ENCODE measurements around the gene RAB25. TPM values are rescaled to one million over a fixed set of nuclear protein-coding genes. Genes with fewer than 3 reads are reported as not detected.
A peak's percentile ranks its signal among the peaks of the same experiment; 100 is the strongest.
"Not testable (repeated sequence)": the region's sequence is repeated elsewhere in the genome, so short reads cannot be mapped to it uniquely, and the experiment has no call there.

Gene RAB25
- total RNA-seq, 1 experiment from 2014 or later, result not detected

DNA sequence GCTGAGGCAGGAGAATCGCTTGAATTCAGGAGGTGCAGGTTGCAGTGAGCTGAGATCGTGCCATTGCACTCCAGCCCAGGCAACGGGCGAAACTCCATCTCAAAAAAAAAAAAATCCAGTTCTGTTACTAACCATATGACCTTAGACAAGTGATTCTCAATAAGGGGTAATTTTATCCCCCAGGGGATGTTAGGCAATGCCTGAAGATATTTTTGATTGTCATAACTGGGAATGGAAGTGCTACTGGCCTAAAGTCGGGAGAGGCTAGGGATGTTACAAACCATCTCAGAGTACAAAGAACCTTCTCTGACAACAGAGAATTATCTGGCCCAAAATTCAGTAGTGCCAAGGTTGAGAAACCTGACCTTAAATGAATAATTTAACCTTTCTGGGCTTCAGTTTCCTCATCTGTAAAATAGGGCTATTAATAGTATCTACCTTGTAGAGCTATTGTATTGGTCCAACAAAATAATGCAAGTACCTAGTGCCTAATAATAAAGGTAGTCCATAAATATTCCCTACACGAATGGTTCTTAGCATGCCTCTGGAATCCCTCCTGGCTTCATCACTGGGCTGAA, 47.8 kb downstream of the RAB25 start:
- DNase-seq, result no peak
- no peak overlapping the region for H3K27ac ChIP-seq
- no peak overlapping the region for H3K4me3 ChIP-seq
- H3K9me3 ChIP-seq (replicated peaks), result no peaks in the 10 kb centered on the region
- no peaks in the 10 kb centered on the region for H3K36me3 ChIP-seq
- peaks cover 44% of the 10 kb centered on the region for H3K4me1 ChIP-seq
- H3K27me3 ChIP-seq, result no peaks in the 10 kb centered on the region

GRCh38 chr1:156110252-156110651, 49.3 kb downstream of the RAB25 start:
- no peaks in the 10 kb centered on the region for H3K36me3 ChIP-seq
- H3K9me3 ChIP-seq (replicated peaks), result no peaks in the 10 kb centered on the region
- H3K4me1 ChIP-seq, result peaks cover 34% of the 10 kb centered on the region
- no peak overlapping the region for H3K4me3 ChIP-seq
- no peaks in the 10 kb centered on the region for H3K27me3 ChIP-seq
- no peak for DNase-seq
- H3K27ac ChIP-seq, result no peak overlapping the region

DNA sequence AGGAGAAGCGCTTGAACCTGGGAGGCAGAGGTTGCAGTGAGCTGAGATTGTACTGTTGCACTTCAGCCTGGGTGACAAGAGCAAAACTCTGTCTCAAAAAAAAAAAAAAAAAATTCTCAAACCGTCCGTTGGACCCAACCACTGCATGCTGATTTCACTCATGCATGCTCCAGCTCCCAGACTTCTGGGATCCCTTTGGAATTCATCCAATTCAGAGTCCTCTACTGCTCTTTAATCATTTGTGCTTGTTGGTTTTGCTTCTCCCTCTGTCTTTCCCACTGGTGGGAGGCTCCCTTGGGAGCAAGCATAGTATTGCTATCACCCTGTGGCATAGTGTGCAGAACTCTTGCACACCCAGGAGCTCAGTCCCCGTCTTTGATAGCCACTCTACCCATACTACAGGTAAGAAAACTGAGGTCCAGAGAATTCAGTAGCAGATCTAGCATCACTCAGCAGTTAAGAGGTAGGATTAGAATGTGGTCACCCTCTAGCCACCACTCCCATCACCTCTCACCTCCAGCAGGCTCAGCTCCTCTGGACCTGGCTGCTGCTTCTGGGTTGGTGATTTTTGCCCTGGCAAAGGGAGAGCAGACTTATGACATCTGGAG, 50.5 kb downstream of the RAB25 start:
- H3K9me3 ChIP-seq (replicated peaks), result no peaks in the 10 kb centered on the region
- H3K27ac ChIP-seq, result no peak overlapping the region
- H3K4me3 ChIP-seq, result no peak overlapping the region
- peaks cover 32% of the 10 kb centered on the region for H3K4me1 ChIP-seq
- no peaks in the 10 kb centered on the region for H3K36me3 ChIP-seq
- DNase-seq, result no peak
- no peaks in the 10 kb centered on the region for H3K27me3 ChIP-seq

DNA sequence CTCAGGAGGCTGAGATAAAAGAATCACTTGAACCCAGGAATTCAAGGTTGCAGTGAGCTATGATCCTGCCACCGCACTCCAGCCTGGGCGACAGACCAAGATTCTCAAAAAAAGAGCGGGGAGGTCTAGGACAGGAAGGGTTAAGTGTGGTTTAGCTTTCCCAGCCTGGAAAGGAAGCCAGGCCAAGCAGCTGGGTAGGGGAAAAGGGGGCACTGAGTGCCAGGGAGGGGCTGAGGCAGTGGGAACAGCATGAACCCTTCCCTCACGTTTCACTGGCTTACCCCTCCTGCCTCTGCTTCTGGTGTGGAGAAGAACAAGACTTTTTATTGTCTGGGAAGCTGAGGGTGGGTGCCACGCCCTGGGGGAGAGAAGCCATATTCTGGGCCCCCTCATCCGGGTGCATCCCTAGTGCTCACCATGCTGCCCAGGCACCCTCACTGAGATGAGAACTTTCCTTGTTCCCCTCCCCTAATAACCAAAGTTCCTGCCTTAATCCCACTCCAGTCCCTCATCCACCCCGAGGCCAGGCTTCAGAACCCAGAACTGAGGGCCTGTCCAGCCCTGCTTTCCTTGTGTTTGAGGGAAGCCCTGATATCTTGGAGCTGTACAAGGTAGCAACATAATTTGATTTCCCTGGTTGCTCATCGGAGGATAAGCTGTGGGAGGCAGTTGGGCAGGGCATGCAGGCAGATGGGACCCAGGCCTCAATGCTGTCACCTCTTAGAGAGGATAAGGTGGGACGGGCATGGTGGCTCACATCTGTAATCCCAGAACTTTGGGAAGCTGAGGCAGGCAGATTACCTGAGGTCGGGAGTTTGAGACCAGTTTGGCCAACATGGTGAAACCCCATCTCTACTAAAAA, 51.5 kb downstream of the RAB25 start:
- Histone ChIP-seq H3K27me3 (no peaks in the 10 kb centered on the region), H3K4me1 (peaks cover 27% of the 10 kb centered on the region)
- DNase-seq, result peak in 1 of 2 experiments; percentile 57

GRCh38 chr1:156113282-156113950, 52.5 kb downstream of the RAB25 start:
- H3K4me3 ChIP-seq, result no peak overlapping the region; the same call in 1 of the 2 replicates

More for the DNA sequence above, 51.5 kb downstream of the RAB25 start:
- Histone ChIP-seq H3K36me3 (no peaks in the 10 kb centered on the region), H3K4me3 (no peak overlapping the region), H3K9me3 (replicated peaks) (no peaks in the 10 kb centered on the region), H3K27ac (peak overlapping the region; percentile 36; the same call in 1 of the 2 replicates)

DNA sequence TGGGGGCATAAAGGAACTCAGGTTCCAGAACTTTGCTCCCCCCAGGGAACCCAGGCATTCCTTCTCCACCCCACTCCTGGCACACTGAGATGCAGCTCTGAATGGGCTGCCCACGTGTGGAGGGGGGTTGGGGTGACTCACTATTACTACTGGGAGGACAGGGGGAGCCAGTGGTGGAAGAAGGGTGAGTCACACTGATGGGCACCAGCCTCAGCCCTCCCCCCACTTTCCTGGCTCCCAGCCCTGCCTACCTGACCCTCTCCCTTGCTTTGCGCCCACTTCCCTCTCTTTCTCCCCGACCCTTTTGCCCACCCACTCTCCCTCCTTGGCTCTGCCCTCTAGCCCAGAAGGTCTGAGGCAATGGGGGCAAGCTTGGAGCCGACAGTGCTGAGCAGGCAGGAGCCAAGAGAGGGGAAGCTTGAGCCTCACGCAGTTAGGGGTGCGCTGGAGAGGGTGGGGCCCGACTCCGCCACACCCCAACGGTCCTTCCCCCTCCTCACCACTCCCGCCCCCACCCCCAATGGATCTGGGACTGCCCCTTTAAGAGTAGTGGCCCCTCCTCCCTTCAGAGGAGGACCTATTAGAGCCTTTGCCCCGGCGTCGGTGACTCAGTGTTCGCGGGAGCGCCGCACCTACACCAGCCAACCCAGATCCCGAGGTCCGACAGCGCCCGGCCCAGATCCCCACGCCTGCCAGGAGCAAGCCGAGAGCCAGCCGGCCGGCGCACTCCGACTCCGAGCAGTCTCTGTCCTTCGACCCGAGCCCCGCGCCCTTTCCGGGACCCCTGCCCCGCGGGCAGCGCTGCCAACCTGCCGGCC, 53.4 kb downstream of the RAB25 start, which contains the start of gene LMNA:
Gene LMNA (plus strand): TSS at position 611 of the 818 bp plus-strand sequence. CDS start 208 bp downstream, outside the sequence.
- Histone ChIP-seq H3K4me1 (peaks cover 43% of the 10 kb centered on the region), H3K27ac (peak within 1 kb of the TSS; percentile 56)
- peak; percentile 85 to 90 for DNase-seq

More at GRCh38 chr1:156113282-156113950, 52.5 kb downstream of the RAB25 start:
- no peaks in the 10 kb centered on the region for H3K36me3 ChIP-seq
- DNase-seq, result no peak
- peak overlapping the region; percentile 42 for H3K27ac ChIP-seq
- peaks cover 34% of the 10 kb centered on the region for H3K4me1 ChIP-seq
- no peaks in the 10 kb centered on the region for H3K9me3 ChIP-seq (replicated peaks)
- H3K27me3 ChIP-seq, result no peaks in the 10 kb centered on the region

DNA sequence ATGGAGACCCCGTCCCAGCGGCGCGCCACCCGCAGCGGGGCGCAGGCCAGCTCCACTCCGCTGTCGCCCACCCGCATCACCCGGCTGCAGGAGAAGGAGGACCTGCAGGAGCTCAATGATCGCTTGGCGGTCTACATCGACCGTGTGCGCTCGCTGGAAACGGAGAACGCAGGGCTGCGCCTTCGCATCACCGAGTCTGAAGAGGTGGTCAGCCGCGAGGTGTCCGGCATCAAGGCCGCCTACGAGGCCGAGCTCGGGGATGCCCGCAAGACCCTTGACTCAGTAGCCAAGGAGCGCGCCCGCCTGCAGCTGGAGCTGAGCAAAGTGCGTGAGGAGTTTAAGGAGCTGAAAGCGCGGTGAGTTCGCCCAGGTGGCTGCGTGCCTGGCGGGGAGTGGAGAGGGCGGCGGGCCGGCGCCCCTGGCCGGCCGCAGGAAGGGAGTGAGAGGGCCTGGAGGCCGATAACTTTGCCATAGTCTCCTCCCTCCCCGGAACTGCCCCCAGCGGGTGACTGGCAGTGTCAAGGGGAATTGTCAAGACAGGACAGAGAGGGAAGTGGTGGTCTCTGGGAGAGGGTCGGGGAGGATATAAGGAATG, 54.1 kb downstream of the RAB25 start:
- Histone ChIP-seq H3K4me1 (peaks cover 49% of the 10 kb centered on the region), H3K36me3 (no peaks in the 10 kb centered on the region)

More for the DNA sequence above, 53.4 kb downstream of the RAB25 start, which contains the start of gene LMNA:
- no peaks in the 10 kb centered on the region for H3K36me3 ChIP-seq
- no peaks in the 10 kb centered on the region for H3K9me3 ChIP-seq (replicated peaks)
- H3K4me3 ChIP-seq, result peak within 1 kb of the TSS; percentile 76
- H3K27me3 ChIP-seq, result no peaks in the 10 kb centered on the region

DNA sequence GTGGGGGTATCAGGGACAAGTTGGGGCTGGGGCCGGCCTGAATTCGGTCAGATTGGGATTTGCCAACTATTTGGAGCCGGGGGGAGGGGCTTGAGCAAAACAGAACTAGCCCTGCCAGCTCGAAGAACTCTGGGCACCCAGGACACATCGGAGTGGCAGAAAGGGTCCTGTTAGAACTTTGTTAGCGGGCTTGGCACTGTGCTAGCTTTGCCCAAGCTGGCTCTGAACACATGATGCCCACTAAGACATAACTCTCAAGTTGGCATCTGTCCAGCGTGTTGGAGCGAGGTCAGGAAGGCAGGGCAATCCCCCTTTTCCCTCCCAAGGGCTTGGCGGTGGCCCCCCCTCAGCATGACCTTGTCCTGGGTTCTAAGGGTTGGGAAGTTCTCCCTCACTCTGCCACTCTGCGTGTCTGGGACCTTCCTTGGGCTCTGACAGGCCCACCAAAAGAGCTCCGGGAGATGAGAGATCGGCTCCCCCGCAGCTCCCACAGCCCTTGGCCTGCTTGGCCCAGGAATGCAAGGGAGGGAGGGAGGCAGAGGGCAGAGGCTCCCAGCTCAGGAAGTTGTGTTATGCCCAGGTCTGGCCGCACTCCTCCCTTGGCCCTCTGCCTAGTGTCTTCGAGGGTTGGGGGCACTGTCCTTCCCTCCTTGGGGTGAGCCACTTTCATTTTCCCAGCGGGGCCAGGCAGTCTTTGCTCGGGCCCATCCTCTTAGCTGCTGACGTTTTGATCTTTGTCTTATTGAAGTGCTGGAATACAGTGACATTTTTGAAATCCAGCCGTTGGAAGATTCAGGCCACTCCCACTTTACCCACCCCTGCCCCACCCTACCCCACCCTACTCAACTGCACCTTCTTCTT, 54.8 kb downstream of the RAB25 start:
- Histone ChIP-seq H3K36me3 (no peaks in the 10 kb centered on the region), H3K27me3 (no peaks in the 10 kb centered on the region), H3K27ac (peak overlapping the region; percentile 56), H3K4me1 (peaks cover 57% of the 10 kb centered on the region), H3K4me3 (peak overlapping the region; percentile 76), H3K9me3 (replicated peaks) (no peaks in the 10 kb centered on the region)
- DNase-seq, result peak; percentile 54 to 56

More for the DNA sequence above, 54.1 kb downstream of the RAB25 start:
- peak overlapping the region; percentile 76 for H3K4me3 ChIP-seq
- H3K27me3 ChIP-seq, result no peaks in the 10 kb centered on the region
- H3K27ac ChIP-seq, result peak overlapping the region; percentile 56; the same call in 1 of the 2 replicates
- H3K9me3 ChIP-seq (replicated peaks), result no peaks in the 10 kb centered on the region
- DNase-seq, result no peak

DNA sequence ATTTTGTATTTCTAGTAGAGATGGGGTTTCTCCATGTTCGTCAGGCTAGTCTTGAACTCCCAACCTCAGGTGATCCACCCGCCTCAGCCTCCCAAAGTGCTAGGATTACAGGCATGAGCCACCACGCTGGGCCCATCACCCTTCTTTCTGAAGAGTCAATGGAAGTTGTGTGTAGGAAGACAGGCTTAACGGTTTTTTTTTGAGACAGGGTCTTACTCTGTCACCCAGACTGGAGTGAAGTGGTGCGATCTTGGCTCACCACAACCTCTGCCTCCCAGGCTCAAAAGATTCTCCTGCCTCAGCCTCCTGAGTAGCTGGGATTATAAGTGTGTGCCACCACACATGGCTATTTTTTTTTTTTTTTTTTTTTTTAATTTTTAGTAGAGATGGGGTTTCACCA, 55.8 kb downstream of the RAB25 start:
- not testable (repeated sequence) for H3K27ac ChIP-seq; H3K9me3 ChIP-seq (replicated peaks); H3K36me3 ChIP-seq; DNase-seq; H3K27me3 ChIP-seq
- peak overlapping the region; percentile 76 for H3K4me3 ChIP-seq
- peaks cover 66% of the 10 kb centered on the region for H3K4me1 ChIP-seq

DNA sequence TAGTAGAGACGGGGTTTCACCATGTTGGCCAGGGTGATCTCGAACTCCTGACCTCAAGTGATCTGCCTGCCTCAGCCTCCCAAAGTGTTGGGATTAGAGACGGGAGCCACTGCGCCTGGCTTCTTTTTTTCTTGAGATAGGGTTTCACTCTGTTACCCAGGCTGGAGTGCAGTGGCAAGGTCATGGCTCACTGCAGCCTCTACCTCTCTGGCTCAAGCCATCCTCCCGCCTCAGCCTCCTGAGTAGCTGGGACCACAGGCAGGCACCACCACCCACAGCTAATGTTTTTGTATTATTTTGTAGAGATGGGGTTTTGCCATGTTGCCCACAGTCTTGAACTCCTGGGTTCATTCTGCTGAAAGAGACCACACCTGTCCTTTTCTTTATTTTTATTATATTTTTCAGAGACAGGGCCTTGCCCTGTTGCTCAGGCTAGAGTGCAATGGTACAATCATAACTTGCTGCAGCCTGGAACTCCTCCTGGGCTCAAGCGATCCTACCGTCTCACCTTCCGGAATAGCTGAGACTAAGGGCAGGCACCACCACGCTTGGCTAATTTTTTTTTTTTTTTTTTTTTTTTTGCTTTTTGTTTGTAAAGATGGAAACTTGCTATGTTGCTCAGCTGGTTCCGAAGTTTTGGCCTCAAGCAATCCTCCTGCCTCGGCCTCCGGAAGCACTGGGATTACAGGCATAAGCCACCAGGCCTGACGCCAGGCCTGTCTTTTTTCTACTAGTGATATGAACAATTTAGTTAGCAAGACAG, 56.6 kb downstream of the RAB25 start:
- Histone ChIP-seq H3K27ac (peak overlapping the region; percentile 60), H3K9me3 (replicated peaks) (no peaks in the 10 kb centered on the region), H3K27me3 (no peaks in the 10 kb centered on the region), H3K4me3 (no peak overlapping the region), H3K36me3 (no peaks in the 10 kb centered on the region), H3K4me1 (peaks cover 66% of the 10 kb centered on the region)
- DNase-seq, result peak in 1 of 2 experiments; percentile 46

GRCh38 chr1:156118177-156118868, 57.4 kb downstream of the RAB25 start:
- H3K27ac ChIP-seq, result peak overlapping the region; percentile 60
- H3K27me3 ChIP-seq, result no peaks in the 10 kb centered on the region
- no peaks in the 10 kb centered on the region for H3K36me3 ChIP-seq
- peaks cover 66% of the 10 kb centered on the region for H3K4me1 ChIP-seq
- DNase-seq, result peak; percentile 67 to 71
- no peak overlapping the region for H3K4me3 ChIP-seq
- H3K9me3 ChIP-seq (replicated peaks), result no peaks in the 10 kb centered on the region
